H9 (cell line): ENCODE measurements around the gene METTL27. TPM values are rescaled to one million over a fixed set of nuclear protein-coding genes. Genes with fewer than 3 reads are reported as not detected.

Source experiments
- DNase-seq: peaks from one replicate; pipeline ENCODE4 v3.0.0-alpha.2; 2017
- H2AFZ ChIP-seq: one replicate; pipeline ENCODE4 v1.6.1; 2013; ENCODE audit warnings: mild to moderate bottlenecking, low read length, control low read depth, moderate library complexity
- H2AK5ac ChIP-seq: 2 replicates; pipeline ENCODE4 v1.6.1; 2013; ENCODE audit warnings: low read length, control low read depth, mixed read lengths; ENCODE audit not compliant: insufficient read length
- H2BK120ac ChIP-seq: one replicate; pipeline ENCODE4 v1.6.1; 2013; ENCODE audit warnings: low read depth, mild to moderate bottlenecking, low read length, control low read depth, inconsistent platforms; ENCODE audit not compliant: poor library complexity, severe bottlenecking
- H2BK12ac ChIP-seq: 2 replicates; pipeline ENCODE4 v1.6.1; 2013; ENCODE audit warnings: low read length, control low read depth, mixed read lengths, low read depth; ENCODE audit not compliant: insufficient read length
- H2BK15ac ChIP-seq: 2 replicates; pipeline ENCODE4 v1.6.1; 2013; ENCODE audit warnings: low read depth, low read length, control low read depth
- H2BK20ac ChIP-seq: one replicate; pipeline ENCODE4 v1.6.1; 2013; ENCODE audit warnings: low read depth, mild to moderate bottlenecking, low read length, control low read depth, inconsistent platforms; ENCODE audit not compliant: poor library complexity, severe bottlenecking
- H2BK5ac ChIP-seq: 2 replicates; pipeline ENCODE4 v1.6.1; 2013; ENCODE audit warnings: low read length, control low read depth, mixed read lengths; ENCODE audit not compliant: insufficient read length
- H3K14ac ChIP-seq: 2 replicates; pipeline ENCODE4 v1.6.1; 2013; ENCODE audit warnings: low read length, control low read depth; ENCODE audit not compliant: insufficient read depth
- H3K18ac ChIP-seq: 2 replicates; pipeline ENCODE4 v1.6.1; 2013; ENCODE audit warnings: low read depth, mild to moderate bottlenecking, mixed read lengths, low read length, control low read depth; ENCODE audit not compliant: insufficient read length
- H3K23ac ChIP-seq: 2 replicates; pipeline ENCODE4 v1.6.1; 2013; ENCODE audit warnings: low read length, control low read depth, mixed read lengths, low read depth; ENCODE audit not compliant: insufficient read length
- H3K23me2 ChIP-seq: 2 replicates; pipeline ENCODE4 v1.6.1; 2013; ENCODE audit warnings: low read depth, mild to moderate bottlenecking, mixed read lengths, low read length, control low read depth; ENCODE audit not compliant: insufficient read length, poor library complexity, severe bottlenecking
- H3K27ac ChIP-seq: 2 replicates; pipeline ENCODE4 v1.5.1; 2013; ENCODE audit warnings: low read length, control low read depth, mixed read lengths, low read depth; ENCODE audit not compliant: insufficient read length
- H3K27me3 ChIP-seq: 2 replicates; pipeline ENCODE4 v1.6.1; 2013; ENCODE audit warnings: low read length, control low read depth, inconsistent platforms; ENCODE audit not compliant: insufficient read depth
- H3K4ac ChIP-seq: 2 replicates; pipeline ENCODE4 v1.6.1; 2013; ENCODE audit warnings: low read depth, mild to moderate bottlenecking, control low read depth, inconsistent platforms, low read length, moderate library complexity
- H3K4me1 ChIP-seq: 2 replicates; pipeline ENCODE4 v1.6.1; 2013; ENCODE audit warnings: low read length, control low read depth, inconsistent platforms; ENCODE audit not compliant: insufficient read depth
- H3K4me2 ChIP-seq: 2 replicates; pipeline ENCODE4 v1.6.1; 2013; ENCODE audit warnings: low read length, control low read depth, mixed read lengths; ENCODE audit not compliant: insufficient read length, insufficient read depth
- H3K56ac ChIP-seq: 2 replicates; pipeline ENCODE4 v1.6.1; 2013; ENCODE audit warnings: low read depth, mild to moderate bottlenecking, mixed read lengths, low read length, control low read depth; ENCODE audit not compliant: insufficient read length
- H3K79me1 ChIP-seq: 2 replicates; pipeline ENCODE4 v1.6.1; 2013; ENCODE audit warnings: low read depth, mild to moderate bottlenecking, moderate library complexity, low read length, control low read depth, inconsistent platforms; ENCODE audit not compliant: insufficient read depth, poor library complexity, severe bottlenecking
- H3K79me2 ChIP-seq: 2 replicates; pipeline ENCODE4 v1.6.1; 2013; ENCODE audit warnings: low read length, control low read depth, inconsistent platforms; ENCODE audit not compliant: insufficient read depth
- H3K9ac ChIP-seq: 2 replicates; pipeline ENCODE4 v1.6.1; 2013; ENCODE audit warnings: low read length, control low read depth, mixed read lengths; ENCODE audit not compliant: insufficient read length; ENCODE audit errors: extremely low read depth
- H3K9me3 ChIP-seq: one replicate; pipeline ENCODE4 v1.6.1; 2013; ENCODE audit warnings: low read depth, low read length, inconsistent platforms; ENCODE audit not compliant: control insufficient read depth
- H3T11ph ChIP-seq: one replicate; pipeline ENCODE4 v1.6.1; 2013; ENCODE audit warnings: mild to moderate bottlenecking, low read length, control low read depth, inconsistent platforms
- H4K20me1 ChIP-seq: one replicate; pipeline ENCODE4 v1.6.1; 2013; ENCODE audit not compliant: control insufficient read depth, insufficient read length, insufficient read depth
- H4K5ac ChIP-seq: 2 replicates; pipeline ENCODE4 v1.6.1; 2013; ENCODE audit warnings: low read depth, mild to moderate bottlenecking, mixed read lengths, low read length, control low read depth; ENCODE audit not compliant: insufficient read length
- H4K8ac ChIP-seq: replicated peaks from 2 replicates; pipeline ENCODE4 v1.6.1; 2013; ENCODE audit warnings: low read length, control low read depth, mixed read lengths, low read depth; ENCODE audit not compliant: insufficient read length
- H4K91ac ChIP-seq: 2 replicates; pipeline ENCODE4 v1.6.1; 2013; ENCODE audit warnings: low read depth, mild to moderate bottlenecking, moderate library complexity, mixed read lengths, low read length, control low read depth; ENCODE audit not compliant: insufficient read length
- H3K27ac Mint-ChIP-seq, 3 experiments: 2 replicates in 2 of 3; 3 replicates in 1 of 3; pipeline ENCODE4 v1.8.0; 2020 to 2021; ENCODE audit warnings: mixed read lengths in 3 of 3, mild to moderate bottlenecking in 1 of 3, moderate library complexity in 1 of 3
- H3K27me3 Mint-ChIP-seq: 2 replicates; pipeline ENCODE4 v1.8.0; 2021; ENCODE audit warnings: low read depth, mild to moderate bottlenecking, moderate library complexity, mixed read lengths
- H3K36me3 Mint-ChIP-seq, 3 experiments: 2 replicates in 2 of 3; 3 replicates in 1 of 3; pipeline ENCODE4 v1.8.0; 2020 to 2021; ENCODE audit warnings: low read depth in 3 of 3, mixed read lengths in 3 of 3; ENCODE audit not compliant: insufficient read depth in 1 of 3
- H3K4me1 Mint-ChIP-seq, 2 experiments: 2 replicates each; pipeline ENCODE4 v1.8.0; 2020; ENCODE audit warnings: mixed read lengths in 2 of 2
- H3K4me3 Mint-ChIP-seq, 2 experiments: 2 replicates in 1 of 2; 3 replicates in 1 of 2; pipeline ENCODE4 v1.8.0; 2020 to 2021; ENCODE audit warnings: mild to moderate bottlenecking in 2 of 2, mixed read lengths in 2 of 2, moderate library complexity in 1 of 2
- H3K9me3 Mint-ChIP-seq, 2 experiments: 2 replicates in 1 of 2; 3 replicates in 1 of 2; pipeline ENCODE4 v1.8.0; 2020; ENCODE audit warnings: mild to moderate bottlenecking in 2 of 2, mixed read lengths in 2 of 2, moderate library complexity in 1 of 2
- whole genome bisulfite sequencing: extraction: QIAGEN DNeasy Blood & Tissue Kit; methylation state at CpG from one replicate; pipeline ENCODE4 v1.1.7; 2013; ENCODE audit warnings: missing lambda C conversion rate, low lambda C conversion rate, mixed read lengths; ENCODE audit not compliant: insufficient read length; ENCODE audit errors: extremely low coverage; 5-methylcytosine and 5-hydroxymethylcytosine counted together
- total RNA-seq: library from RNA; stranded (reverse); gene quantifications from 2 replicates; pipeline ENCODE4 v1.2.1, GENCODE V29; 2021
- TF ChIP-seq, protein P1 (sequence below): fragments of 200-600 bp; sonication (generic); conservative IDR thresholded peaks from 3 replicates; pipeline ENCODE4 v1.8.0; 2021; ENCODE audit warnings: antibody characterized with exemption, mild to moderate bottlenecking

The METTL27 gene
- total RNA-seq, 1 experiment from 2014 or later: 13.5 TPM

DNA sequence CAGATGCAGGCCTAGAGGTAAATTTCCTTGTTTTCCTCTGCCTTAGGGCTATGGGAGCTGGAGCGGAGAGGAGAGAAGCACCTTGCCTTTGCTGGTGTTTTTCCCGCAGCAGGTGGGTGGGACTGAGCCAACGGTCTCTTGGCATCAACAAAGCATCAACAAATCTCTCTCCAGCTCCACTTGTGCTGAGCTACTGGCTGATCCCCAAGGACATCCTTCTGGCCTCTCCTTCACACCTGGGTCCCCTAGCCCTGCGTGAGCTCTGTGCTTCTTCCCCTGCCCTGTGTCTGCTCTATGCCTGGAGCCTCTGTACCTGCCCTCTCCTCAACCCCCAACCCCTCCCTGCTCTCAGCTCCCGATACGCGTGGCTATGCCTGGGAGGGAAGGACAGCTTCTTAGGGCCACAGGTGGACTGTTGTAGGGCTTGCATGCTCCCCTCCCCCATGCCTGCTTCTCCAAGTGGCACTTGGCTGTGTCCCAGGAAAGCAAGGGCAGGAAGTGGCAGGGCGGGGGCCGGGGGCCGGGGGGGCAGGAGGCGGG, 14.7 kb downstream of the METTL27 start:
- H2BK120ac ChIP-seq: no peak overlapping the region
- H3K9me3 ChIP-seq: no peaks in the 10 kb centered on the region
- H3K79me1 ChIP-seq: no peaks in the 10 kb centered on the region
- no peak overlapping the region for H3K4ac ChIP-seq
- Mint-ChIP-seq H3K4me1 (peaks cover 64 to 69% of the 10 kb centered on the region in 2 experiments), H3K4me3 (peak overlapping the region; percentile 22 to 29; a peak in 3 of 5 replicates), H3K9me3 (no peaks in the 10 kb centered on the region; a peak in 1 of 5 replicates), H3K27me3 (peaks cover 27% of the 10 kb centered on the region), H3K36me3 (no peaks in the 10 kb centered on the region), H3K27ac (peak overlapping the region; percentile 10 to 86 (median 80); a peak in 6 of 7 replicates)
- H3K23me2 ChIP-seq: peaks cover 9% of the 10 kb centered on the region
- no peak overlapping the region for H2AK5ac ChIP-seq
- H3K23ac ChIP-seq: no peak overlapping the region
- H3K56ac ChIP-seq: no peak overlapping the region
- H2BK12ac ChIP-seq: no peak overlapping the region
- no peak overlapping the region for H2BK5ac ChIP-seq
- no peak overlapping the region for H3K9ac ChIP-seq
- no peaks in the 10 kb centered on the region for H3K79me2 ChIP-seq
- H4K91ac ChIP-seq: no peak overlapping the region
- H3K27ac ChIP-seq: peak overlapping the region; percentile 13
- no peak overlapping the region for H4K8ac ChIP-seq
- H3T11ph ChIP-seq: no peak overlapping the region
- TF ChIP-seq, protein P1, sequence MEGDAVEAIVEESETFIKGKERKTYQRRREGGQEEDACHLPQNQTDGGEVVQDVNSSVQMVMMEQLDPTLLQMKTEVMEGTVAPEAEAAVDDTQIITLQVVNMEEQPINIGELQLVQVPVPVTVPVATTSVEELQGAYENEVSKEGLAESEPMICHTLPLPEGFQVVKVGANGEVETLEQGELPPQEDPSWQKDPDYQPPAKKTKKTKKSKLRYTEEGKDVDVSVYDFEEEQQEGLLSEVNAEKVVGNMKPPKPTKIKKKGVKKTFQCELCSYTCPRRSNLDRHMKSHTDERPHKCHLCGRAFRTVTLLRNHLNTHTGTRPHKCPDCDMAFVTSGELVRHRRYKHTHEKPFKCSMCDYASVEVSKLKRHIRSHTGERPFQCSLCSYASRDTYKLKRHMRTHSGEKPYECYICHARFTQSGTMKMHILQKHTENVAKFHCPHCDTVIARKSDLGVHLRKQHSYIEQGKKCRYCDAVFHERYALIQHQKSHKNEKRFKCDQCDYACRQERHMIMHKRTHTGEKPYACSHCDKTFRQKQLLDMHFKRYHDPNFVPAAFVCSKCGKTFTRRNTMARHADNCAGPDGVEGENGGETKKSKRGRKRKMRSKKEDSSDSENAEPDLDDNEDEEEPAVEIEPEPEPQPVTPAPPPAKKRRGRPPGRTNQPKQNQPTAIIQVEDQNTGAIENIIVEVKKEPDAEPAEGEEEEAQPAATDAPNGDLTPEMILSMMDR: no peak
- no CpG with 5 or more reads among the region's 11 CpGs for WGBS
- peaks cover 14% of the 10 kb centered on the region; the same call in 1 of the 2 replicates for H3K4me1 ChIP-seq
- peak; percentile 90 for DNase-seq
- H3K18ac ChIP-seq: peak overlapping the region; percentile 9
- no peak overlapping the region for H2BK20ac ChIP-seq
- no peaks in the 10 kb centered on the region for H3K27me3 ChIP-seq
- H2BK15ac ChIP-seq: no peak overlapping the region
- no peak overlapping the region for H4K5ac ChIP-seq
- peak overlapping the region; percentile 12 for H3K4me2 ChIP-seq
- no peak overlapping the region for H2AFZ ChIP-seq
- peak overlapping the region; percentile 10; the same call in 1 of the 2 replicates for H3K14ac ChIP-seq
- no peaks in the 10 kb centered on the region for H4K20me1 ChIP-seq
